Tongue (tissue), 2 donors: ENCODE measurements around the gene HSPA1B. TPM values are rescaled to one million over a fixed set of nuclear protein-coding genes. Genes with fewer than 3 reads are reported as not detected.
A peak's percentile ranks its signal among the peaks of the same experiment; 100 is the strongest.

Experiments used
- small RNA-seq: library from RNA; depleted of rRNA; stranded (forward); fragments of <200 nt; gene quantifications from one replicate; pipeline ENCODE3, GENCODE V24; 2014; ENCODE audit warnings: low replicate concordance
- total RNA-seq: library from RNA; depleted of rRNA; stranded (reverse); fragments of >200 nt; gene quantifications from one replicate; pipeline ENCODE4 v1.2.3, GENCODE V29; 2014

HSPA1B gene
- total RNA-seq, 1 donor from 2014 or later = 827 TPM

Small RNAs within 50 kb of the gene (small RNA-seq; reads per million reads assigned to genes)
- not detected for gene RF00019
- 123 reads per million, percentile 97 among the genes with 10 or more reads in this experiment for gene SNORD48
- not detected for gene SNORD52

Other genes with a start within 250 kb of the HSPA1B start
- 1.7 TPM for gene LTB, start 245.3 kb upstream of the HSPA1B start, total RNA-seq
- 1.5 TPM for gene LST1, start 241.5 kb upstream of the HSPA1B start, total RNA-seq
- not detected for gene NCR3, start 234.7 kb upstream of the HSPA1B start, total RNA-seq
- gene AIF1, start 212.5 kb upstream of the HSPA1B start, total RNA-seq = 10.9 TPM
- gene PRRC2A, start 207.0 kb upstream of the HSPA1B start, total RNA-seq = 66.1 TPM
- gene BAG6, start 175.1 kb upstream of the HSPA1B start, total RNA-seq = 154 TPM
- gene APOM, start 171.8 kb upstream of the HSPA1B start, total RNA-seq = not detected
- 20.8 TPM for gene C6orf47, start 167.0 kb upstream of the HSPA1B start, total RNA-seq
- gene GPANK1, start 162.7 kb upstream of the HSPA1B start, total RNA-seq = 18.0 TPM
- 92.1 TPM for gene CSNK2B, start 161.7 kb upstream of the HSPA1B start, total RNA-seq
- gene LY6G5B, start 157.8 kb upstream of the HSPA1B start, total RNA-seq = 2.6 TPM
- gene LY6G5C, start 146.7 kb upstream of the HSPA1B start, total RNA-seq = not detected
- 46.2 TPM for gene ABHD16A, start 124.4 kb upstream of the HSPA1B start, total RNA-seq
- 0.82 TPM for gene LY6G6F, start 120.9 kb upstream of the HSPA1B start, total RNA-seq
- not detected for gene LY6G6D, start 112.4 kb upstream of the HSPA1B start, total RNA-seq
- gene LY6G6C, start 106.0 kb upstream of the HSPA1B start, total RNA-seq = 1.1 TPM
- gene MPIG6B, start 104.4 kb upstream of the HSPA1B start, total RNA-seq = not detected
- gene DDAH2, start 98.4 kb upstream of the HSPA1B start, total RNA-seq = 114 TPM
- gene CLIC1, start 91.2 kb upstream of the HSPA1B start, total RNA-seq = 131 TPM
- gene MSH5, start 87.7 kb upstream of the HSPA1B start, total RNA-seq = 9.6 TPM
- gene SAPCD1, start 65.1 kb upstream of the HSPA1B start, total RNA-seq = not detected
- 2.3 TPM for gene VWA7, start 50.4 kb upstream of the HSPA1B start, total RNA-seq
- 42.5 TPM for gene VARS1, start 32.0 kb upstream of the HSPA1B start, total RNA-seq
- 20.8 TPM for gene LSM2, start 20.8 kb upstream of the HSPA1B start, total RNA-seq
- gene HSPA1L, start 12.5 kb upstream of the HSPA1B start, total RNA-seq = 4.5 TPM
- 698 TPM for gene HSPA1A, start 12.2 kb upstream of the HSPA1B start, total RNA-seq
- gene NEU1, start 35.1 kb downstream of the HSPA1B start, total RNA-seq = 25.6 TPM
- gene SLC44A4, start 51.3 kb downstream of the HSPA1B start, total RNA-seq = 1.7 TPM
- 37.4 TPM for gene EHMT2, start 70.0 kb downstream of the HSPA1B start, total RNA-seq
- gene ZBTB12, start 74.3 kb downstream of the HSPA1B start, total RNA-seq = 5.7 TPM
- gene C2, start 100.0 kb downstream of the HSPA1B start, total RNA-seq = 0.51 TPM
- gene CFB, start 118.4 kb downstream of the HSPA1B start, total RNA-seq = 7.1 TPM
- gene NELFE, start 131.2 kb downstream of the HSPA1B start, total RNA-seq = 79.7 TPM
- gene SKIC2, start 131.4 kb downstream of the HSPA1B start, total RNA-seq = 30.6 TPM
- gene DXO, start 144.4 kb downstream of the HSPA1B start, total RNA-seq = 10.7 TPM
- 32.6 TPM for gene C4A, start 154.3 kb downstream of the HSPA1B start, total RNA-seq
- 38.0 TPM for gene C4B, start 187.1 kb downstream of the HSPA1B start, total RNA-seq
- 1.0 TPM for gene CYP21A2, start 210.7 kb downstream of the HSPA1B start, total RNA-seq